NOMO-1 (cell line): Measurements from ENCODE around the gene NPAS2.

Source experiments
- DNase-seq, 2 experiments: peaks; one replicate each; lab custom pipeline; 2025; ENCODE audit not compliant: unreplicated experiment in 2 of 2; lab: John Stamatoyannopoulos, UW

NPAS2 gene

GRCh38 chr2:100852999-100853908 lies 33.3 kb downstream of the NPAS2 start:
- DNase-seq: peak; percentile 26 to 67

GRCh38 chr2:100853909-100854810 lies 34.2 kb downstream of the NPAS2 start:
- peak; percentile 39 to 43 for DNase-seq

GRCh38 chr2:100855084-100855483 lies 35.1 kb downstream of the NPAS2 start:
- DNase-seq: no peak

GRCh38 chr2:100855606-100856005 lies 35.7 kb downstream of the NPAS2 start:
- DNase-seq: no peak

GRCh38 chr2:100856732-100857131 lies 36.8 kb downstream of the NPAS2 start:
- DNase-seq: no peak

GRCh38 chr2:100857341-100857740 lies 37.4 kb downstream of the NPAS2 start:
- no peak for DNase-seq

GRCh38 chr2:100857915-100858314 lies 38.0 kb downstream of the NPAS2 start:
- DNase-seq: no peak

- DNase-seq: no peak
Observed at GRCh38 chr2:100859902-100860301, 40.0 kb downstream of the NPAS2 start.

- no peak for DNase-seq
Observed at GRCh38 chr2:100861340-100861739, 41.4 kb downstream of the NPAS2 start.

GRCh38 chr2:100862081-100862480 lies 42.1 kb downstream of the NPAS2 start:
- peak in 1 of 2 experiments; percentile 3 for DNase-seq

GRCh38 chr2:100865816-100866460 lies 46.0 kb downstream of the NPAS2 start:
- no peak for DNase-seq

GRCh38 chr2:100868083-100868482 lies 48.1 kb downstream of the NPAS2 start:
- DNase-seq: no peak

- no peak for DNase-seq
Observed at GRCh38 chr2:100869120-100869519, 49.2 kb downstream of the NPAS2 start.

GRCh38 chr2:100870652-100871531 lies 51.0 kb downstream of the NPAS2 start:
- no peak for DNase-seq

- no peak for DNase-seq
Observed at GRCh38 chr2:100875516-100876230, 55.7 kb downstream of the NPAS2 start.

GRCh38 chr2:100876231-100876860 lies 56.4 kb downstream of the NPAS2 start:
- DNase-seq: no peak

- DNase-seq: no peak
Observed at GRCh38 chr2:100877555-100877954, 57.6 kb downstream of the NPAS2 start.

- DNase-seq: no peak
Observed at GRCh38 chr2:100878000-100878791, 58.3 kb downstream of the NPAS2 start.
